ENCODE results near the gene SKAP2.

- TF ChIP-seq TAF1 (IDR thresholded peaks at IDR 0.05; ENCODE audit: borderline replicate concordance, low read depth, low read length), result no peak
- TF ChIP-seq POLR2A (IDR thresholded peaks at IDR 0.05; ENCODE audit: low read depth, low read length), result no peak
These were observed 205.3 kb downstream of the SKAP2 start for GRCh38 chr7:26659121-26659520.
